ENCODE measurements around the gene PRKCE. TPM values are rescaled to one million over a fixed set of nuclear protein-coding genes. Genes with fewer than 3 reads are reported as not detected.

PRKCE gene
- total RNA-seq, 1 experiment from 2014 or later, result 1.3 TPM

DNA sequence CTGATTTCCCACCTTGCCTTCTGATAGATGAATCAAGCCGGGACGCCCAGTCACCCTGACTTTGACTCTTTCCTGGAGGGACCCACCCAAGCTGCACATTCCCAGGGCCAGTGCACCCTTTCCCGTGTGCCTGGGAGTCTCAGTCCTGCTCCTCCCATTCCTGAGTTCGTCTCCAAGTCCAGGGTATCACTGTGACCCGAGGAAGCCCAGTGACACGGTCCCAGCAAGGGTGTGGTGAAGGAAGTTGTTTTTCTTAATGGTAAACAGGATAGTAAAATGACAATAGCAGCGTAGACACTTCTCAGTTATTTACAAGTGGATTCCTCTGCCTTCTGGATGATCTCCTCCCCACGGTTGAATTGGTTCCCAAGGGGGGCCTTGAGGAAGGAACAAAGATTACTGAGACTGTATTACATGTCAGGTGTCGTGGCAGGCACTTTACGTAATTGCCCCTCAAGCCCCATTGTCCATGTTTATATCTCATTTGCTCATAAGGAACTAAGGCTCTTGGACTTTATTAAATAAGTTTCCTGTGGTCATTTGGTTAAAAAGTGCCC is 123.3 kb downstream of the PRKCE start:
- Histone ChIP-seq H2BK5ac (ENCODE audit: insufficient read length, low read length) (no peak overlapping the region), H2AK5ac (ENCODE audit: insufficient read length, low read length) (no peak overlapping the region), H3K79me1 (ENCODE audit: insufficient read depth, low read depth, low read length, poor library complexity, severe bottlenecking) (no peaks in the 10 kb centered on the region), H4K20me1 (ENCODE audit: control insufficient read depth, insufficient read depth, insufficient read length) (peaks cover 2% of the 10 kb centered on the region), H2BK12ac (ENCODE audit: insufficient read length, low read depth, low read length) (no peak overlapping the region), H3K14ac (ENCODE audit: insufficient read depth, low read length) (no peak overlapping the region), H3K9me3 (ENCODE audit: control insufficient read depth, low read depth, low read length) (no peaks in the 10 kb centered on the region), H2AFZ (ENCODE audit: low read length) (no peak overlapping the region), H2BK120ac (ENCODE audit: low read depth, low read length, poor library complexity, severe bottlenecking) (no peak overlapping the region), H3K23ac (ENCODE audit: insufficient read length, low read depth, low read length) (no peak overlapping the region), H3K23me2 (ENCODE audit: insufficient read length, low read depth, low read length, poor library complexity, severe bottlenecking) (no peaks in the 10 kb centered on the region), H3K4me1 (ENCODE audit: insufficient read depth, low read length) (no peaks in the 10 kb centered on the region), H2BK15ac (ENCODE audit: low read depth, low read length) (no peak overlapping the region), H2BK20ac (ENCODE audit: low read depth, low read length, poor library complexity, severe bottlenecking) (no peak overlapping the region), H4K5ac (ENCODE audit: insufficient read length, low read depth, low read length) (no peak overlapping the region), H3K56ac (ENCODE audit: insufficient read length, low read depth, low read length) (no peak overlapping the region), H3K4ac (ENCODE audit: low read depth, low read length) (no peak overlapping the region), H4K8ac (replicated peaks; ENCODE audit: insufficient read length, low read depth, low read length) (no peak overlapping the region), H3T11ph (ENCODE audit: low read length) (no peak overlapping the region), H3K18ac (ENCODE audit: insufficient read length, low read depth, low read length) (no peak overlapping the region), H4K91ac (ENCODE audit: insufficient read length, low read depth, low read length) (no peak overlapping the region), H3K27me3 (ENCODE audit: insufficient read depth, low read length) (no peaks in the 10 kb centered on the region), H3K27ac (ENCODE audit: insufficient read length, low read depth, low read length) (no peak overlapping the region), H3K79me2 (ENCODE audit: insufficient read depth, low read length) (no peaks in the 10 kb centered on the region), H3K4me2 (ENCODE audit: insufficient read depth, insufficient read length, low read length) (no peak overlapping the region), H3K9ac (ENCODE audit: extremely low read depth, insufficient read length, low read length) (no peak overlapping the region)
- H3K4me1 Mint-ChIP-seq, result peaks cover 18 to 29% of the 10 kb centered on the region in 2 experiments
- no peak overlapping the region for H3K4me3 Mint-ChIP-seq
- H3K9me3 Mint-ChIP-seq, result no peaks in the 10 kb centered on the region
- no peak overlapping the region; a peak in 2 of 7 replicates for H3K27ac Mint-ChIP-seq
- TF ChIP-seq, protein P1, sequence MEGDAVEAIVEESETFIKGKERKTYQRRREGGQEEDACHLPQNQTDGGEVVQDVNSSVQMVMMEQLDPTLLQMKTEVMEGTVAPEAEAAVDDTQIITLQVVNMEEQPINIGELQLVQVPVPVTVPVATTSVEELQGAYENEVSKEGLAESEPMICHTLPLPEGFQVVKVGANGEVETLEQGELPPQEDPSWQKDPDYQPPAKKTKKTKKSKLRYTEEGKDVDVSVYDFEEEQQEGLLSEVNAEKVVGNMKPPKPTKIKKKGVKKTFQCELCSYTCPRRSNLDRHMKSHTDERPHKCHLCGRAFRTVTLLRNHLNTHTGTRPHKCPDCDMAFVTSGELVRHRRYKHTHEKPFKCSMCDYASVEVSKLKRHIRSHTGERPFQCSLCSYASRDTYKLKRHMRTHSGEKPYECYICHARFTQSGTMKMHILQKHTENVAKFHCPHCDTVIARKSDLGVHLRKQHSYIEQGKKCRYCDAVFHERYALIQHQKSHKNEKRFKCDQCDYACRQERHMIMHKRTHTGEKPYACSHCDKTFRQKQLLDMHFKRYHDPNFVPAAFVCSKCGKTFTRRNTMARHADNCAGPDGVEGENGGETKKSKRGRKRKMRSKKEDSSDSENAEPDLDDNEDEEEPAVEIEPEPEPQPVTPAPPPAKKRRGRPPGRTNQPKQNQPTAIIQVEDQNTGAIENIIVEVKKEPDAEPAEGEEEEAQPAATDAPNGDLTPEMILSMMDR (conservative IDR thresholded peaks at IDR 0.05), result no peak
- H3K36me3 Mint-ChIP-seq (ENCODE audit: insufficient read depth in 1 of 3, low read depth in 3 of 3), result no peaks in the 10 kb centered on the region; a peak in 1 of 7 replicates
- H3K27me3 Mint-ChIP-seq (ENCODE audit: low read depth), result peaks cover 2% of the 10 kb centered on the region; the same call in 1 of the 2 replicates
- no CpG with 5 or more reads among the region's 10 CpGs for WGBS (ENCODE audit: extremely low coverage, insufficient read length, low lambda C conversion rate)
- DNase-seq, result no peak
